Body of pancreas (tissue), 4 donors: ENCODE data around the gene BACE1-AS.
"Not testable (repeated sequence)": the region's sequence is repeated elsewhere in the genome, so short reads cannot be mapped to it uniquely, and the experiment has no call there.

Experiments
- POLR2A ChIP-seq, 3 donors: fragments of 450-650 bp; IDR thresholded peaks; one replicate each; pipeline ENCODE4 v1.6.1; 2016; ENCODE audit warnings: antibody characterized with exemption in 3 of 3, mild to moderate bottlenecking in 2 of 3
- TF ChIP-seq, protein P1 (sequence below), 7 experiments: fragments of 450-650 bp in 4 of 7; fragments of 200-600 bp in 3 of 7; sonication (generic) in 3 of 7; IDR thresholded peaks; one replicate each; pipeline ENCODE4 v1.5.1; 2016 to 2019; ENCODE audit warnings: antibody characterized with exemption in 7 of 7

DNA sequence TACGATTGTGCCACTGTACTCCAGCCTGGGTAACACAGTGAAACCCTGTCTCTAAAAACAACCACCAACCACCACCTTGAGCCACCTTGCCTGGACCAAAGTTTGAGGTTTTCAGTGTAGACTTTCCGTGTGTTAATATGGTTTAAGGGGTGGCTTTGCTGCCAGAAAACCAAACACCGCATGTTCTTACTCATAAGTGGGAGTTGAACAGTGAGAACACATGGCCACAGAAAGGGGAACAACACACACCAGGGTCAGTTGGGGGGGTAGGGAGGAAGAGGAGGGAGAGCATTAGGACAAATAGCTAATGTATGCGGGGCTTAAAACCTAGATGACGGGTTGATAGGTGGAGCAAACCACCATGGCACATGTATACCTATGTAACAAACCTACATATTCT lies 19.0 kb upstream of the BACE1-AS start:
- TF ChIP-seq, protein P1, sequence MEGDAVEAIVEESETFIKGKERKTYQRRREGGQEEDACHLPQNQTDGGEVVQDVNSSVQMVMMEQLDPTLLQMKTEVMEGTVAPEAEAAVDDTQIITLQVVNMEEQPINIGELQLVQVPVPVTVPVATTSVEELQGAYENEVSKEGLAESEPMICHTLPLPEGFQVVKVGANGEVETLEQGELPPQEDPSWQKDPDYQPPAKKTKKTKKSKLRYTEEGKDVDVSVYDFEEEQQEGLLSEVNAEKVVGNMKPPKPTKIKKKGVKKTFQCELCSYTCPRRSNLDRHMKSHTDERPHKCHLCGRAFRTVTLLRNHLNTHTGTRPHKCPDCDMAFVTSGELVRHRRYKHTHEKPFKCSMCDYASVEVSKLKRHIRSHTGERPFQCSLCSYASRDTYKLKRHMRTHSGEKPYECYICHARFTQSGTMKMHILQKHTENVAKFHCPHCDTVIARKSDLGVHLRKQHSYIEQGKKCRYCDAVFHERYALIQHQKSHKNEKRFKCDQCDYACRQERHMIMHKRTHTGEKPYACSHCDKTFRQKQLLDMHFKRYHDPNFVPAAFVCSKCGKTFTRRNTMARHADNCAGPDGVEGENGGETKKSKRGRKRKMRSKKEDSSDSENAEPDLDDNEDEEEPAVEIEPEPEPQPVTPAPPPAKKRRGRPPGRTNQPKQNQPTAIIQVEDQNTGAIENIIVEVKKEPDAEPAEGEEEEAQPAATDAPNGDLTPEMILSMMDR (IDR thresholded peaks at IDR 0.05), result not testable (repeated sequence)
- not testable (repeated sequence) for TF ChIP-seq POLR2A (IDR thresholded peaks at IDR 0.05)
